Measurements from ENCODE around the gene RPL29. TPM values are rescaled to one million over a fixed set of nuclear protein-coding genes. Genes with fewer than 3 reads are reported as not detected.

The RPL29 gene
- total and polyA plus RNA-seq, 2 of the 8 experiments (the other 6 are each of a cell fraction or from before 2014, with no cell fraction given), result 1,467 to 2,660 TPM

DNA sequence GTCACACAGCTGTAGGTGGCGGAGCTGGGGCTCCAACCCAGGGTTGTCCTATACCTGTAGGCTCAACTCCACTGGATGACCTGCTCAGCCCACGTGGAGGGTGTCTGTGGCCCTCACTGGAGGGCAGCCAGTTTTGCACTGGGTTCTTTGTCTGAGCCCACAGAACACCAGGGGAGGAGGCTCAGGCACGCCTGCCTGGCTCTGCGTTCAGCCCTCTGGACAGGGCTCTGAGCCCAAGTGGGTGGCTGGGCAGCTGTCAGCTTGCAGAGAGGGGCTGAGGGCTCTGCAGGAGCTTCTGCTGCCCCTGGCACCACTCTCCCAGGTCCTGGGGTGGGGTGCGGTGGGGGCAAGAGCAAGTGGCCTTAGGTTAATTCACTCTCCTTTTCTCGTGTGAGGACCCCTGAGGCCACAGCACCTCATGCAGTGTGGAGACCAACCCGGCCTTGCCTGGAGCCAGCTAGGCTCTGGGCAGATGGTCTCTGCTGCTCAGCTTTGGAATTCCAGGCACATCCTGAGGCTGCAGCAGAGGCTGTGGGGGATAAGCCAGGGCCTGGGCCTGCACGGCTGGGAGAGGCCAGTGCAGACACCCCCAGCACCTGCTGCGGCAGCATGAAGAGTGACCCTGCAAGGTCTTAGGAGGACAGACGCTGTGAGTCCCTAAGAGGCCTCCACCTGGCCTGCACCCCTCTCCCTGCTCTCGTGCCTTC, 37.2 kb upstream of the RPL29 start (continued):
- TF ChIP-seq SUZ12 (IDR thresholded peaks at IDR 0.05; ENCODE audit: low read length) (no peak), BCL11A (IDR thresholded peaks at IDR 0.05; ENCODE audit: low read depth in 2 of 2, low read length in 2 of 2) (no peak), KDM5A (IDR thresholded peaks at IDR 0.05; ENCODE audit: low read length) (no peak), SAP30 (IDR thresholded peaks at IDR 0.05; ENCODE audit: insufficient read depth, insufficient replicate concordance, low read length) (no peak)
